GM10847 (cell line): ENCODE results near the gene KCNQ1.

Source experiments
- POLR2A ChIP-seq: IDR thresholded peaks from 2 replicates; pipeline ENCODE4 v1.6.1; 2011; ENCODE audit not compliant: insufficient read length; ENCODE audit errors: extremely low read depth

KCNQ1 gene

DNA sequence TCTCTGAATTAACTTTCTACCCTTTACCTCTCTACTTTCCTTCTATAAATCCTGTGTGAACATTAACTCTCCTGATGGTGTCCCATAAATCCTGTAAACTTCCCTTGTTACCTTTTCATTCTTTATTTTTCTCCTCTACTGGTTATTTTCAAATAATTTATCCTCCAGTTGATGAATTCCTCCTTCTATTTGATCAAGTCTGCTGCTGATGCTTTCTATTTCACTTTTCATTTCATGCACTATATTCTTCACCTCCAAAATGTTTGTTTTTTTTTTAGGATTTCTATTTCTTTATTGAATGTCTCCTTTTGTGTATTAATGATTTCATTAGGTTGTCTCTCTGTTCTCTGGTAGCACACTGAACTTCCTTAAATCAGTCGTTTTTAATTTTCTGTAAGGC is 186.4 kb downstream of the KCNQ1 start:
- no peak for TF ChIP-seq POLR2A

DNA sequence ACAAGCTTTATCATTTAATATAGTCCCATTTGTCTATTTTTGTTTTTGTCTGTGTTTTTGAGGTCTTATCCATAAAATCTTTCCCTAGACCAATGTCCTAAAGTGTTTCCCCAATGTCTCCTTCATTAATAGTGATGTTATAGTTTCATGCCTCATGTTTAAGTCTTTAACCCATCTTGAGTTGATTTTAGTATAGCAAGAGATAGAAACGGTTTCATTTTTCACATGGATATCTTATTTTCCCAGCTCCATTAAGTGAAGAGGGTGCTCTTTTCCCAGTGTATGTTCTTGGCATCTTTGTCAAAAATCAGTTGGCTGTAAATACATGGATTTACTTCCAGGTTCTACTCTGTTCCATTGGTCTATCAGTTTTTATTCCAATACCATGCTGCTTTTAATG is 196.8 kb downstream of the KCNQ1 start:
- no peak for TF ChIP-seq POLR2A

DNA sequence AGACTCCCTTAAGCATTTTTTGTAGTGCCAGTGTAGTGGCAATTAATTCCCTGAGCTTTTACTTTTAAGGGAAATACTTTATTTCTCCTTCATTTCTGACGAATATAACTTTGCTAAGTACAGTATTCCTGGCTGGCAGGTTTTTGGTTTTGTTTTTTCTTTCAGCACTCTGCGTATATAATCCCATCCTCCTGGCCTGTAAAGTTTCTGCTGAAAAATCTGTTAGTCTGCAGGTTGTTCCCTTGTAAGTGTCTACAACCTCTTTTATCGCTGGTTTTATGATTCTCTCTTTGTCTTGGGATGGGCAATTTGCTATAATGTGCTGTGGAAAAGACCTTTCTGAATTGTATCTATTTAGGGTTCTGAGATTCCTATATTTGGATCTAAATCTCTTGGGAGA is 198.9 kb downstream of the KCNQ1 start:
- no peak for TF ChIP-seq POLR2A

DNA sequence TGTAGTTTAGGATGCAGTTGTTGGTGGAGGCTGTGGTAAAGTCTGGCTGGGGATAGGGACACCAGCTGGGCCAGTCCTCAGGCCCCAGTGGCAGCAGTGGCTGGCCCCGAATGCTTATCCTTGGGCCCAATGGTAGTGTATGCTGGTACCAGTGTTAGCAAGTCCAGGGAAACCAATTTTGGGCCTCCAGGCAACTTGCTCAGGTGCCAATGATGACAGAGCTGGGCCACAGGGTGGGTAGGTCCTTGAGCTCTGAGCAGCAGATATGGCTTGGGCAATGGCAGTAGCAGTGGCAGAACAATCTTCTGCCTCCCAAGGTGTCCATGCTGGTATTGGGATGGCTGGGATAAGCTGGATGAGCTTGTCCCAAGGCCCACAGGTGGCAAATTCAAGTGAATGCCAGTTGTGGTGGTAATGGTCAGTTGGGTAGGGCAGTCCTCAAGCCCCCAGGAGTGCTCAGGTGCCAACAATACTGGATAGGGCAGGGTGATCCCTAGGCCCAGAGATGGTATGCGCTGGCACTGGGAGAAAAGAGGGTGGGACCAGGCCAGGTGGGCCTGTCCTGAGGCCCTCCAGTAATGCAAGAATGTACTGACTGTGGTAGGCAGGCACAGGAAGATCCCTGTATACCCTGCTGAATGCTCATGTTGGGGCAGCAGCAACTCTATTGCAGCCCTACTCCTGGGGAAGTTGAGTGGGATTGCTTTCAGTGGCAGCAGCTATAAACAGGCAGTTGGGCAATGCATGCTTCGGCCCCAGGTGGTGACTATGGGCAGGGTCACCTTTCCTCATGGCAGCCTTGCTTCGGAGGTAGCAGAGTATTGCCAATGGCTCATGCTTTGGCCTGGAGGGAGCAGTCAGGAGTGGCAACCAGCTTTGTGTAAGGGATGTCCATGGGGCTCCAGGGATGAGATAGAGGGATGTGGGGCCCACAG is 200.3 kb downstream of the KCNQ1 start:
- no peak for TF ChIP-seq POLR2A

DNA sequence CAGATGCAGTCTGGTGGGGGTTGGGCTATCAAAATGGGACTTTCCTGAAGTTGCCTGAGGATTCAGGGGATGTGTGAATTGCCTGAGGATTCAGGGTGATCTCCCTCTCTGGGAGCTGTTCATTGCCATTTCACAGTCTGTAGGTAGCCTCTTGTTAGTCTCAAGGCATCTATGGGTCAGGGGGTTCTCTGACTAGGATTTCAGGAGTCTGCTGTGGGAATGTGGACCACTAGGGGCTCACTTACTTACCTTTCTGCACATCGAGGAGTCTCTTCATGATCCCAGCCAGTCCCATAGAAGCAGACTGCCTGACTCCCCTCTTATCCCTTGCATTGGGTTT is 200.9 kb downstream of the KCNQ1 start:
- no peak for TF ChIP-seq POLR2A

DNA sequence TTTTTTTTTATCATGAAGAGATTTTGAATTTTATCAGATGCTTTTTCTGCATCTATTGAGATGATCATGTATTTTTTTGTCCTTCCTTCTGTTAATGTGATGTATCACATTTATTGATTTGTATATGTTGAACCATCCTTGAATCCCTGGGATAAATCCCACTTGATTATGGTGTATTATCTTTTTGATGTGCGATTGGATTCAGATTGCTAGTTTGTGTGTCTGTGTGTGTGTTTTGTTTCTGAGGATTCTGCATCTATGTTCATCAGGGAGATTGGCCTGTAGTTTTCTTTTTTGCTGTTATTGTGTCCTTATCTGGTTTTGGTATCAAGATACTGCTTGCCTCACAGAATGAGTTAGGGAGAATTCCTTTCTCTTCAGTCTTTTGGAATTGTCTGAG is 202.4 kb downstream of the KCNQ1 start:
- no peak for TF ChIP-seq POLR2A

DNA sequence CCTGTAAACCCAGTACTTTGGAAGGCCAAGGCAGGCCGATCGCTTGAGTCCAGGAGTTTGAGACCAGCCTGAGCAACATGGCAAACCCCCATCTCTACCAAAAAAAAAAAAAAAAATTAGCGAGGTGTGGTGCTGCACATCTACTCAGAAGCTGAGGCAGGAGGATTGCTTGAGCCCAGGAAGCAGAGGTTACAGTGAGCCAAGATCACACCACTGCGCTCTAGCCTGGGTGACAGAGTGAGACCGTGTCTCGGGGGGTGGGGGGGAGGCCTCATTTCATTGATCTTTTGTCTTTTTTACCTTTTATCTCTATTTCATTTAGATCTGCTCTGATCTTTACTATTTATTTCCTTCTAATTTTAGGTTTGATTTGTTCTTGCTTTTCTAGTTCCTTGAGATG is 203.1 kb downstream of the KCNQ1 start:
- TF ChIP-seq POLR2A, result no peak

DNA sequence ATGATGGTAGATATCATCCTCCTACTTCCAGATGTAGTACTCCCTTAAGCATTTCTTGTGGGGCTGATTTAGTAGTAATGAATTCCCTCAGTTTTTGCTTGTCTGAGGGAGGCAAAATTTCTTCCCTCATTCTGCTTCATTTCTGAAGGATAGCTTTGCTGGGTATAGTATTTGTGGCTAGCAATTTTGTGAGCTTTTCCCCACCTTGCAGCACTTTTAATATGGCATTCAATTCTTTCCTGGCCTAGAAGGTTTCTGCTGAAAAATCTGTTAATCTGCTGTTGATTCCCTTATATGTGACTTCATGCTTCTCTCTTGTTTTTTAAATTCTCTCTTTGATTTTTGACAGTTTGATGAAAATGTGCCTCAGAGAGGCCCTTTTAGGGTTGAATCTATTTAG is 204.6 kb downstream of the KCNQ1 start:
- TF ChIP-seq POLR2A, result no peak

DNA sequence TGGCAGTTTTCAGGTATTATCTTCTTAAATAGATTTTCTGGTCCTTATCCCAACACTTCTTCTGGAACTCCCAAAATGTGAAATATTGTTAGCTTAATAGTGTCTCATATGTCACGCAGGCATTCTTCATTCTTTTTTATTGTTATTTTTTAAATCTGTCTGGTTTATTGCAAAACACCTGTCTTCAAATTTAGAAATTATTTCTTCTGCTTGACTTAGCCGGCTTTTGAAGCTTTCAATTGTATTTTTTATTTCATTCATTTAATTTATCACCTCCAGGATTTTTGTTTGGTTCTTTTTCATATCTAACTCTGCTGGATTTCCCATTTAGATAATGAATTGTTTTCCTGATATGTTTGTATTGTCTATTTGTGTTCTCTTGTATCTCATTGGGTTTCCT is 205.0 kb downstream of the KCNQ1 start:
- no peak for TF ChIP-seq POLR2A

DNA sequence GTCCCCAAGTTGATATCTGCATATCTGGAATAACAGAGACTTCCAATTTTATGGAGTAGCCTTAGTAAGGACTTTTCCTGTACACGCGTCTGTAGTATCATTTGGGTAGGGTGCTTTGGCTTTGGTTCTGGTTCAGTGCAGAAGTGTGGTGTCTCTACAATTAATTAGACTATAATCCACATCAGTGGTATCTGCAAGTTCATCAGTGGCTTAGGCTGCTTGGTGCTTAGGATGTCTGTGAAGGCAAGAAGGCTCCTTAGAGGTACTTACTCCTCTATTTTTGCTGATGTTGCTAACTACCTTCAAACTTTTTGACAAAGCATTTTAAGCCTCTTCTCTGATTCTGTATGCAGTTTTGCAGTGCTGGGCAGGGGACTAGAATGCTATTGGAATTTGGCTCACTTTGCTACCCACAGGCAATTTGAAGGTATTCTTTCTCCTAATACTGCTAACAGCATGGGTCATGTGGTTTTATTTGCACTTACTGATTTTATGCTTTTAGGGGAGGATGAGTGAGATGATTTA is 205.6 kb downstream of the KCNQ1 start:
- no peak for TF ChIP-seq POLR2A

DNA sequence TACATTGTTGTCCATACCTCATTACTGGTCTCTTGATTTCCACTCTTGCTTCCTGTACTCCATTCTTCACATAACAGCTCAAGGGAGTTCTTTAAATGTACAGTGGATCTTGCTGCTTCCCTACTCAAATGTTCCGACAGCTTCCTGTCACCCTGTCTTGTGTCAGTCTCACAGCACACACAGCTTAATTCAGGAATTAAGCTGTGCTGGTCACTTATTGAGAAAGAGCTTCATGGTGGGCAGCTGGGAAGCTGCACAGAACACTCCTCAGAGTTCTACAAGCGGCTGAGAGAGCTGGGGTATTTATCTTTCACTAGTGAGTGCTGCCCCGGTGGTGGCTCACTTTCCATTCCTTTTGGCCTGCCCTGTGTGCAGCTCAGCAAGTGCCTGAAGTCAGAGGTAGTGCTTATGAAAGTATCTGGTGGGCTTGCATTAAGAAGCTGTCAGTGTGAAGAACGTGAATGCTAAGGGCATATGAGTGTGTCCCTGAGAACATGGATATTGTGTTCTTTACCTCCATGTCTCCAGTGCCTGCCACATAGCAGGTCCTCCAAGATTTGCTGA is 206.3 kb downstream of the KCNQ1 start:
- TF ChIP-seq POLR2A, result no peak

DNA sequence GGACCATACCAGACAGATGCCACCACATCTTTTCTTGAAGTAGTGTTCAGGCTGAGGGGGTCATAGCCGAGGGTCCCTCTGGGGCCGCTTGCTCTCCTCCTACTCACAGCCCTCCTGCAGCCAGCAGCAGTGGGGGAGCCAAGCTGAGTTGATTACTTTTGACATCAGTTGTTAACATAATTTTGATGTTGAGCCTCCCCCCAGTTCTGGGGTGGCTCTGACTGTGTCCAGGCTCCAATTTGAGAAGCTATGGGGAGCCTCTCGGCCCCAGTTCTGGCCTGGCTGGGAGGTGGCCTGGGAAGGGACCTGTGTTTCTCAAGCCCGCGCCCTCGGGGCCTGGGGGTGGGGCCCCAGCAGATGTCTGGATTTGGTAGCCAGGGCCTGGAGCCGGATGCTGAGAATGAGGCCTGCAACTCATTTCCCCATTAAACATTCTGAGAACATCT is 207.0 kb downstream of the KCNQ1 start:
- TF ChIP-seq POLR2A, result no peak

DNA sequence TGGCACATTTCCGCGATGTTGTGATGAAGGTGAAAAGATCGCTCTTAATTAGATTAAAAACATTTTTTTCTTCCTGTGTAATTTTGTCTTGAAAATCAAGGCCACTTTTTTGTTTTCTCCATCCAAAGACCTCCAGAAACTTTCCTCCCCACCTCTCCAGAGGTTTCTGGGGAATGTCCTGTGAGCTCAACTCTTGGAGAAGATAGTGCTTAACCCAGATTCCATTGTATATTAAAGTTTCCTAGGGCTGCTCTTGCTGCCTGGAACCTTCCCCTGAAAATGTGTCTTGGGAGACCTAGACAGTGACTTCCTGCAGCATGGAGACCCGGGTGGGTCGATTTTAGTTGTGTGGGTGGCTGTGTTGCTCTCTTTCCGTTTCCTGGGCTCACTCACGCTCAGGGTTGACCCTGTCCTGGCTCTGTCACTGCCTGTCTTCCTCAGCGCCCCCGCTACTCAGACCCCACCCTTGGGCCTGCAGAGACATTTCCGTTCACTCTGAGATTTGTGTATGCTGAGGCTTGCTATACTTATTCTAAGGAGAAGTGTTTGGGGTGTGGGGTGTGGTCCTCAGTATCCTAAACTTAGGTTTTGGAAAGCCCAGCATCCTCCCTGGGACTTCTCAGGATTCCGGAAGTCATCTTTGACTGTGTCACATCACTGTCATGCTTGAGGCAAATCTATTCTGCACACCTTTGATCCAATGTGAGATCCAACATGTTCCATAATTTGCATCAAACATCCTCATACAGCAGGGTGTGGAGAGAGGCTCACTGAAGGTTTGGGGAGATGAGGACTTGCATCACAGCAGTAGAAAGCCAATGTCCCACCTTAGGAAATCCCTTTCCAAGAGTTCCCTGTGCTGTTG is 207.8 kb downstream of the KCNQ1 start:
- TF ChIP-seq POLR2A, result no peak

DNA sequence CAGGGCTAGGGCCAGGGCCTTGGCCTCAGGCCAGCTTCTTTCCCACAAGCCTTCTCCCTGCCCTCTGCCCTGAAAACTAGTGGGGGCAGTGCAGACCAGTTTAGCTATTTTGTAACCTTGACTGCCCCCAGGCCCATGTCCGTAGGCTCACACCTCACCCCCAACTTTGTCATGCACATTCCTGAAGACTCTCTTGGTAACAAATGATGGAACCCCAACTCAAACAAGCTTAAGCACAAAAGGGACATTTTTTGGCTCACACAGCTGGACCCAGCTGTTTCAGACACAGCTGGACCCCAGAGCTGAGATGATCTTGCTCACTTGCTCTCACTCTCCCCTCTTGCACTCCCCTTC is 208.4 kb downstream of the KCNQ1 start:
- no peak for TF ChIP-seq POLR2A

DNA sequence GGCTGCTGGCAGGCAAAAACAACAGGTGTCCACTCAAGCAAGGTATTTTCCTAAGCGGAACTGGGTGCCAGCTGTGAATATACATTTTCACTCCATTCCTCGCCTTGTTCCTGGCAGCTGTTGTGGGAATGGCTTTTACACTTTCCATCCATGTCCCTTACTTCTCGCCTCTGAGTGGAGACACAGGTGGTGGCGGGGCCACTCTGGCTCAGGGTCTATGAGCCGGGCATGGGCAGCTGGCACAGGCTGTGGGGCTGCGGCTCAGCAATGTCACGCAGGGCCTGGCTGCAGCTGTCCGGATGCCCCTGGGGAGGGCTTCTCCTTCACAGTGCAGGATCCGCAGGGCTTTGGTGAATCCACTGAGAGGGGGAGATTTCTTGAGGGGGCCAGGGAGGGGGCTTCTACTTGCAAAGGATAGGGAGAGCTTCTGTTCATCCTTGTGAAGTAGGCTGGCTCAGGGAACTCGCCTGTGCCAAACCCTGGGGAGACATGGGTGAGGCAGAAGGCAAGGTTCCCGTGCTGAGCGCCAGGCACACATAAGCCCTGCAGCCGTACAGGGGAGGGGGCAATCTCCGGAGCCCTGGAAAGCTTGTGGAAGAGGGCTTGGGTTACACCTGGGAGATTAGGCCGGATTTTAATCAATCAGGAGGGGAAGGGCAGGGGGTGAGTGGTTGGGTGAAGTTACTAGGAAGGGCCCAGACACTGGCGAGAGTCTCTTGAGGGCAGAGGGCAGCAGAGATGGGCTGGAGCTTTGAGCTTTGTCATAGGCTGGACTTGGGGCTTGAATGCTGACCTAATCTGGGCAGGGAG is 209.3 kb downstream of the KCNQ1 start:
- TF ChIP-seq POLR2A, result no peak
